GM23338 (cell line): ENCODE measurements around the gene CYP51A1. TPM values are rescaled to one million over a fixed set of nuclear protein-coding genes. Genes with fewer than 3 reads are reported as not detected.

Source experiments
- ATAC-seq: fragments of 200-7000 bp; cut with Tn5 transposase; 3 replicates; pipeline ENCODE4 v1.9.1; 2020
- DNase-seq: peaks from one replicate; pipeline ENCODE4 v3.0.0-alpha.2; 2015; ENCODE audit warnings: low spot score
- H2AFZ ChIP-seq: fragments of 200-600 bp; sonication (generic); 2 replicates; pipeline ENCODE4 v1.8.0; 2016; ENCODE audit warnings: antibody characterized with exemption, mild to moderate bottlenecking, moderate library complexity
- H3F3A ChIP-seq: fragments of 200-600 bp; sonication (generic); replicated peaks from 2 replicates; pipeline ENCODE4 v1.8.0; 2017; ENCODE audit warnings: antibody characterized with exemption, mixed run types, low read depth
- H3K27ac ChIP-seq: fragments of 200-600 bp; sonication (generic); 2 replicates; pipeline ENCODE4 v1.6.1; 2016; ENCODE audit warnings: low read depth
- H3K27me3 ChIP-seq: fragments of 200-600 bp; sonication (generic); 2 replicates; pipeline ENCODE4 v1.8.0; 2016; ENCODE audit warnings: mild to moderate bottlenecking, mixed run types, moderate library complexity; ENCODE audit not compliant: insufficient read depth
- H3K36me3 ChIP-seq: fragments of 200-600 bp; sonication (generic); 2 replicates; pipeline ENCODE4 v1.8.0; 2016; ENCODE audit warnings: mild to moderate bottlenecking; ENCODE audit not compliant: insufficient read depth
- H3K4me1 ChIP-seq: fragments of 200-600 bp; sonication (generic); 2 replicates; pipeline ENCODE4 v1.8.0; 2016; ENCODE audit warnings: mild to moderate bottlenecking, moderate library complexity; ENCODE audit not compliant: insufficient read depth
- H3K4me2 ChIP-seq: fragments of 200-600 bp; sonication (generic); 2 replicates; pipeline ENCODE4 v1.7.1; 2017; ENCODE audit warnings: mixed run types
- H3K4me3 ChIP-seq: fragments of 200-600 bp; sonication (generic); 2 replicates; pipeline ENCODE4 v1.6.1; 2016; ENCODE audit warnings: mixed run types
- H3K79me2 ChIP-seq: fragments of 200-600 bp; sonication (generic); replicated peaks from 2 replicates; pipeline ENCODE4 v1.8.0; 2017; ENCODE audit warnings: mild to moderate bottlenecking; ENCODE audit not compliant: insufficient read depth
- H3K9me2 ChIP-seq: fragments of 200-600 bp; sonication (generic); 2 replicates; pipeline ENCODE4 v1.8.0; 2017; ENCODE audit not compliant: insufficient read depth
- H4K20me1 ChIP-seq: fragments of 200-600 bp; sonication (generic); replicated peaks from 2 replicates; pipeline ENCODE4 v1.8.0; 2017; ENCODE audit warnings: mild to moderate bottlenecking; ENCODE audit not compliant: insufficient read depth
- H3K27ac Mint-ChIP-seq: 2 replicates; pipeline ENCODE4 v1.8.0; 2020; ENCODE audit warnings: inconsistent platforms, mild to moderate bottlenecking, moderate library complexity, mixed read lengths
- H3K27me3 Mint-ChIP-seq: 3 replicates; pipeline ENCODE4 v1.8.0; 2022; ENCODE audit warnings: low read depth, mild to moderate bottlenecking, moderate library complexity, mixed read lengths, inconsistent platforms; ENCODE audit not compliant: insufficient read depth, poor library complexity
- H3K36me3 Mint-ChIP-seq: 3 replicates; pipeline ENCODE4 v1.8.0; 2021; ENCODE audit warnings: low read depth, mild to moderate bottlenecking, inconsistent platforms, moderate library complexity, mixed read lengths
- H3K4me1 Mint-ChIP-seq: 3 replicates; pipeline ENCODE4 v1.8.0; 2020; ENCODE audit warnings: mild to moderate bottlenecking, inconsistent platforms, mixed read lengths
- H3K4me3 Mint-ChIP-seq: 3 replicates; pipeline ENCODE4 v1.8.0; 2021; ENCODE audit warnings: moderate library complexity, mild to moderate bottlenecking, inconsistent platforms, mixed read lengths
- H3K9me3 Mint-ChIP-seq: 3 replicates; pipeline ENCODE4 v1.8.0; 2020; ENCODE audit warnings: moderate library complexity, mild to moderate bottlenecking, inconsistent platforms, mixed read lengths
- EZH2 ChIP-seq: fragments of 200-600 bp; sonication (generic); IDR thresholded peaks from one replicate; pipeline ENCODE4 v1.8.0; 2017; ENCODE audit warnings: antibody characterized with exemption, mild to moderate bottlenecking, low read depth; ENCODE audit not compliant: unreplicated experiment
- JUNB ChIP-seq: IDR thresholded peaks from one replicate; pipeline ENCODE4 v1.6.1; 2016; ENCODE audit warnings: antibody characterized with exemption; ENCODE audit not compliant: unreplicated experiment
- STAT1 ChIP-seq: IDR thresholded peaks from one replicate; pipeline ENCODE4 v1.6.1; 2016; ENCODE audit warnings: antibody characterized with exemption; ENCODE audit not compliant: unreplicated experiment
- ZNF114 ChIP-seq: fragments of 250-450 bp; sonication (Bioruptor Pico); IDR thresholded peaks from 2 replicates; pipeline ENCODE4 v1.5.0; 2020; ENCODE audit warnings: mild to moderate bottlenecking, moderate library complexity
- ZNF331 ChIP-seq: fragments of 250-450 bp; sonication (Bioruptor Pico); IDR thresholded peaks from 2 replicates; pipeline ENCODE4 v1.5.0; 2020; ENCODE audit warnings: low read depth, mild to moderate bottlenecking, moderate library complexity
- polyA plus RNA-seq: library from polyadenylated mRNA; unstranded; fragments of >200 nt; fragmentation: Nextera tagmentation; extraction: Ambion mirVana; gene quantifications from 2 replicates; pipeline ENCODE4 v1.2.1, GENCODE V29; 2016
- total RNA-seq: library from RNA; depleted of rRNA; stranded (reverse); fragments of >200 nt; shearing (Covaris generic); gene quantifications from 2 replicates; pipeline ENCODE4 v1.2.3, GENCODE V29; 2014
- TF ChIP-seq, protein P1 (sequence below): IDR thresholded peaks from one replicate; pipeline ENCODE4 v1.6.1; 2018; ENCODE audit warnings: antibody characterized with exemption; ENCODE audit not compliant: unreplicated experiment
- TF ChIP-seq, protein P2 (sequence below), 2 experiments: fragments of 200-600 bp in 1 of 2; sonication (generic) in 1 of 2; conservative IDR thresholded peaks; 2 replicates each; pipeline versions ENCODE4 v1.5.1 to v1.6.1; 2016 to 2017; ENCODE audit warnings: antibody characterized with exemption in 2 of 2, low read depth in 2 of 2, mild to moderate bottlenecking in 2 of 2, moderate library complexity in 1 of 2
- TF ChIP-seq, protein P3 (sequence below): IDR thresholded peaks from 2 replicates; pipeline ENCODE4 v1.6.1; 2016; ENCODE audit warnings: antibody characterized with exemption

Gene CYP51A1
- total and polyA plus RNA-seq, 2 experiments from 2014 or later, result 65.6 to 163 TPM

DNA sequence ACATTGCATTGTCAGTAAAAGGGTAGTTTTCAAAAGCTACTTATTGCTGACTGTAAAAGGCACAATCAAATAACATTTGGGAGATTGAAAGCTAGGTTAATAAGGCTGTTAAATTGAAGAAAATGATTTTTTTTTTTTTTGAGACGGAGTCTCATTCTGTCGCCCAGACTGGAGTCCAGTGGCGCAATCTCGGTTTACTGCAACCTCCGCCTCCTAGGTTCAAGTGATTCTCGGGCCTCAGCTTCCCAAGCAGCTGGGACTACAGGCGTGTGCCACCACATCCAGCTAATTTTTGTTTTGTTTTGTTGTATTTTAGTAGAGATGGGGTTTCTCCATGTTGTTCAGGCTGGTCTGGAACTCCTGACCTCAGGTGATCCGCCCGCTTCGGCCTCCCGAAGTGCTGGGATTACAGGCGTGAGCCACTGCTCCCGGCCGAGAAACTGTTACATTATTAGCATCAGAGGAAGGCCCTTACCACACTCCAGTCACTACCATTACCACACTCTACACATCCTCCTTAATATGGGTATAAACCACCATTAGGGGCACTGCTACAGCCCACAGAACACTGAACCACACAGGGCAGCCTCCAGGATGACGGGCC is 1.0 kb downstream of the CYP51A1 start (continued):
- TF ChIP-seq, protein P1, sequence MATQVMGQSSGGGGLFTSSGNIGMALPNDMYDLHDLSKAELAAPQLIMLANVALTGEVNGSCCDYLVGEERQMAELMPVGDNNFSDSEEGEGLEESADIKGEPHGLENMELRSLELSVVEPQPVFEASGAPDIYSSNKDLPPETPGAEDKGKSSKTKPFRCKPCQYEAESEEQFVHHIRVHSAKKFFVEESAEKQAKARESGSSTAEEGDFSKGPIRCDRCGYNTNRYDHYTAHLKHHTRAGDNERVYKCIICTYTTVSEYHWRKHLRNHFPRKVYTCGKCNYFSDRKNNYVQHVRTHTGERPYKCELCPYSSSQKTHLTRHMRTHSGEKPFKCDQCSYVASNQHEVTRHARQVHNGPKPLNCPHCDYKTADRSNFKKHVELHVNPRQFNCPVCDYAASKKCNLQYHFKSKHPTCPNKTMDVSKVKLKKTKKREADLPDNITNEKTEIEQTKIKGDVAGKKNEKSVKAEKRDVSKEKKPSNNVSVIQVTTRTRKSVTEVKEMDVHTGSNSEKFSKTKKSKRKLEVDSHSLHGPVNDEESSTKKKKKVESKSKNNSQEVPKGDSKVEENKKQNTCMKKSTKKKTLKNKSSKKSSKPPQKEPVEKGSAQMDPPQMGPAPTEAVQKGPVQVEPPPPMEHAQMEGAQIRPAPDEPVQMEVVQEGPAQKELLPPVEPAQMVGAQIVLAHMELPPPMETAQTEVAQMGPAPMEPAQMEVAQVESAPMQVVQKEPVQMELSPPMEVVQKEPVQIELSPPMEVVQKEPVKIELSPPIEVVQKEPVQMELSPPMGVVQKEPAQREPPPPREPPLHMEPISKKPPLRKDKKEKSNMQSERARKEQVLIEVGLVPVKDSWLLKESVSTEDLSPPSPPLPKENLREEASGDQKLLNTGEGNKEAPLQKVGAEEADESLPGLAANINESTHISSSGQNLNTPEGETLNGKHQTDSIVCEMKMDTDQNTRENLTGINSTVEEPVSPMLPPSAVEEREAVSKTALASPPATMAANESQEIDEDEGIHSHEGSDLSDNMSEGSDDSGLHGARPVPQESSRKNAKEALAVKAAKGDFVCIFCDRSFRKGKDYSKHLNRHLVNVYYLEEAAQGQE, result no peak
- no peak for TF ChIP-seq EZH2
- no peak for TF ChIP-seq JUNB
- TF ChIP-seq ZNF331 (CRISPR knock-in tag), result no peak
- TF ChIP-seq, protein P2, sequence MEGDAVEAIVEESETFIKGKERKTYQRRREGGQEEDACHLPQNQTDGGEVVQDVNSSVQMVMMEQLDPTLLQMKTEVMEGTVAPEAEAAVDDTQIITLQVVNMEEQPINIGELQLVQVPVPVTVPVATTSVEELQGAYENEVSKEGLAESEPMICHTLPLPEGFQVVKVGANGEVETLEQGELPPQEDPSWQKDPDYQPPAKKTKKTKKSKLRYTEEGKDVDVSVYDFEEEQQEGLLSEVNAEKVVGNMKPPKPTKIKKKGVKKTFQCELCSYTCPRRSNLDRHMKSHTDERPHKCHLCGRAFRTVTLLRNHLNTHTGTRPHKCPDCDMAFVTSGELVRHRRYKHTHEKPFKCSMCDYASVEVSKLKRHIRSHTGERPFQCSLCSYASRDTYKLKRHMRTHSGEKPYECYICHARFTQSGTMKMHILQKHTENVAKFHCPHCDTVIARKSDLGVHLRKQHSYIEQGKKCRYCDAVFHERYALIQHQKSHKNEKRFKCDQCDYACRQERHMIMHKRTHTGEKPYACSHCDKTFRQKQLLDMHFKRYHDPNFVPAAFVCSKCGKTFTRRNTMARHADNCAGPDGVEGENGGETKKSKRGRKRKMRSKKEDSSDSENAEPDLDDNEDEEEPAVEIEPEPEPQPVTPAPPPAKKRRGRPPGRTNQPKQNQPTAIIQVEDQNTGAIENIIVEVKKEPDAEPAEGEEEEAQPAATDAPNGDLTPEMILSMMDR (conservative IDR thresholded peaks at IDR 0.05; ENCODE audit: low read depth in 2 of 2), result no peak
- TF ChIP-seq ZNF114, result no peak
- no peak for TF ChIP-seq STAT1

DNA sequence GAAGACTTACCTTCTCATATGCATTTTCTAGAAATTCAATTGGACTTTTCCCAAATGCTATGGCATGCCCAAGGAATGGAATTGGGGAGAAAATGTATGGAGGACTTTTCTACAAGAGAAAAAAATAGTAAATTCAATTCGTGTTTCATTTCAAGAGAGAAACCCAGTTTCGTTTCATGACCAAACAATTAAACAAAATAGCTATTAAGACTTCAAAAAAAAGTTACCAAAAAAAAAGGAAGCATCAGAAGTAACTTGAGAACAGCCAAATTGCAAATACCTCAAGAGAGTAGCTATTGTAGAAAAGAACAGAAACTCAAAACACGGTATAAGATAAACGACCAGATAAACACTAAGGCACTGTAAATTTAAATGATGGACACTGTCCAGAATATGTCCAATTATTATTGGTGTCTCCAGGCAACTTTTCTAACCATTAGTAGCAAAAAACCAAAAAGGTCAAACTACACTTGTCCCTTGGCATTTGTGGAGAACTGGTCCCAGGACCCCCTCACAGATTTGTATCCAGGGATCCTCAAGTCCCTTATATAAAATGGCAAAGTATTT is 2.4 kb downstream of the CYP51A1 start:
- Mint-ChIP-seq H3K27me3 (peaks cover 8% of the 10 kb centered on the region), H3K4me1 (peaks cover 14% of the 10 kb centered on the region; the same call in 2 of the 3 replicates), H3K27ac (no peak overlapping the region), H3K9me3 (no peaks in the 10 kb centered on the region; the same call in 2 of the 3 replicates), H3K4me3 (peak overlapping the region; percentile 32), H3K36me3 (peaks cover 42% of the 10 kb centered on the region)
- TF ChIP-seq, protein P1, result no peak
- TF ChIP-seq, protein P3, sequence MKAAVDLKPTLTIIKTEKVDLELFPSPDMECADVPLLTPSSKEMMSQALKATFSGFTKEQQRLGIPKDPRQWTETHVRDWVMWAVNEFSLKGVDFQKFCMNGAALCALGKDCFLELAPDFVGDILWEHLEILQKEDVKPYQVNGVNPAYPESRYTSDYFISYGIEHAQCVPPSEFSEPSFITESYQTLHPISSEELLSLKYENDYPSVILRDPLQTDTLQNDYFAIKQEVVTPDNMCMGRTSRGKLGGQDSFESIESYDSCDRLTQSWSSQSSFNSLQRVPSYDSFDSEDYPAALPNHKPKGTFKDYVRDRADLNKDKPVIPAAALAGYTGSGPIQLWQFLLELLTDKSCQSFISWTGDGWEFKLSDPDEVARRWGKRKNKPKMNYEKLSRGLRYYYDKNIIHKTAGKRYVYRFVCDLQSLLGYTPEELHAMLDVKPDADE, result no peak
- H2AFZ ChIP-seq, result no peak overlapping the region
- peak overlapping the region; percentile 95 for H3K4me3 ChIP-seq
- H4K20me1 ChIP-seq, result peaks cover 40% of the 10 kb centered on the region
- peaks cover 68% of the 10 kb centered on the region for H3K79me2 ChIP-seq
- no peak overlapping the region for H3K27ac ChIP-seq
- H3F3A ChIP-seq, result no peaks in the 10 kb centered on the region
- H3K9me2 ChIP-seq, result no peaks in the 10 kb centered on the region
- H3K4me1 ChIP-seq, result peaks cover 24% of the 10 kb centered on the region
- H3K36me3 ChIP-seq, result peaks cover 40% of the 10 kb centered on the region
- no peaks in the 10 kb centered on the region for H3K27me3 ChIP-seq
- ATAC-seq, result no peak
- H3K4me2 ChIP-seq, result peak overlapping the region; percentile 93
- DNase-seq, result no peak
